Measurements from ENCODE around the gene ANO4.

DNA sequence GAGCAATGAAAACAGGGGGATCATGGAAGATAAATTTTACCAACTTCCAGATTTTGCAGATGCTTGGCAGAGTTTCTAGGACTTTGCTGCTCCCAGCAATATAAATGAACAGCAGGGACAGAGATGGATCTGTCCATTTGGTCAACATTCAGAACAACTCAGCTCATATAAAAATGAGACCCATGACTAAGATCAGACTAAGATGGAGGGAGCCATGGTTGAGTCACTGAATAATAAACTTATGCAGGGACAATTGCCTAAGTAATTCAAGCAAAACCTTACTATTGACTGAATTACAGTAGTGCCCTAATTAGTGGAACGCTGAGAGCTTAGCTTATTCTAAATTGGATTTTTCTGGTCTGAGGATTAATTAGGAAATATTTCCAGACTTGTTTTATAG is 210.3 kb downstream of the ANO4 start:
- no peak for TF ChIP-seq POLR2A (IDR thresholded peaks at IDR 0.05)
- TF ChIP-seq, protein P1, sequence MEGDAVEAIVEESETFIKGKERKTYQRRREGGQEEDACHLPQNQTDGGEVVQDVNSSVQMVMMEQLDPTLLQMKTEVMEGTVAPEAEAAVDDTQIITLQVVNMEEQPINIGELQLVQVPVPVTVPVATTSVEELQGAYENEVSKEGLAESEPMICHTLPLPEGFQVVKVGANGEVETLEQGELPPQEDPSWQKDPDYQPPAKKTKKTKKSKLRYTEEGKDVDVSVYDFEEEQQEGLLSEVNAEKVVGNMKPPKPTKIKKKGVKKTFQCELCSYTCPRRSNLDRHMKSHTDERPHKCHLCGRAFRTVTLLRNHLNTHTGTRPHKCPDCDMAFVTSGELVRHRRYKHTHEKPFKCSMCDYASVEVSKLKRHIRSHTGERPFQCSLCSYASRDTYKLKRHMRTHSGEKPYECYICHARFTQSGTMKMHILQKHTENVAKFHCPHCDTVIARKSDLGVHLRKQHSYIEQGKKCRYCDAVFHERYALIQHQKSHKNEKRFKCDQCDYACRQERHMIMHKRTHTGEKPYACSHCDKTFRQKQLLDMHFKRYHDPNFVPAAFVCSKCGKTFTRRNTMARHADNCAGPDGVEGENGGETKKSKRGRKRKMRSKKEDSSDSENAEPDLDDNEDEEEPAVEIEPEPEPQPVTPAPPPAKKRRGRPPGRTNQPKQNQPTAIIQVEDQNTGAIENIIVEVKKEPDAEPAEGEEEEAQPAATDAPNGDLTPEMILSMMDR (IDR thresholded peaks at IDR 0.05): no peak
